IPS-18a (cell line): ENCODE measurements around the gene CTRB2.
A peak's percentile ranks its signal among the peaks of the same experiment; 100 is the strongest.

Experiments
- H3K27ac ChIP-seq: one replicate; pipeline ENCODE4 v1.5.1; 2013; ENCODE audit warnings: low read length
- H3K27me3 ChIP-seq: one replicate; pipeline ENCODE4 v1.6.1; 2013; ENCODE audit warnings: mild to moderate bottlenecking, low read length; ENCODE audit not compliant: control insufficient read depth, insufficient read depth
- H3K36me3 ChIP-seq: one replicate; pipeline ENCODE4 v1.6.1; 2013; ENCODE audit warnings: low read depth, low read length; ENCODE audit not compliant: control insufficient read depth
- H3K4me1 ChIP-seq: one replicate; pipeline ENCODE4 v1.6.1; 2013; ENCODE audit warnings: low read depth, low read length; ENCODE audit not compliant: control insufficient read depth
- H3K4me3 ChIP-seq: one replicate; pipeline ENCODE4 v1.5.1; 2013; ENCODE audit warnings: low read length
- H3K9ac ChIP-seq: one replicate; pipeline ENCODE4 v1.6.1; 2013; ENCODE audit warnings: mild to moderate bottlenecking, low read length, moderate library complexity
- H3K9me3 ChIP-seq: one replicate; pipeline ENCODE4 v1.6.1; 2013; ENCODE audit warnings: low read depth, low read length; ENCODE audit not compliant: control insufficient read depth

CTRB2 gene

GRCh38 chr16:75206749-75207451 lies at the start of gene CTRB2:
Gene CTRB2, minus strand, starts transcription at chr16:75207161. Its CDS starts 20 bp downstream, at chr16:75207141.
- H3K27ac ChIP-seq, result no peak within 1 kb of the TSS
- no peaks in the 10 kb centered on the region for H3K9me3 ChIP-seq
- no peaks in the 10 kb centered on the region for H3K27me3 ChIP-seq
- no peaks in the 10 kb centered on the region for H3K4me1 ChIP-seq
- H3K36me3 ChIP-seq, result no peaks in the 10 kb centered on the region
- H3K4me3 ChIP-seq, result no peak within 1 kb of the TSS
- H3K9ac ChIP-seq, result no peak within 1 kb of the TSS

DNA sequence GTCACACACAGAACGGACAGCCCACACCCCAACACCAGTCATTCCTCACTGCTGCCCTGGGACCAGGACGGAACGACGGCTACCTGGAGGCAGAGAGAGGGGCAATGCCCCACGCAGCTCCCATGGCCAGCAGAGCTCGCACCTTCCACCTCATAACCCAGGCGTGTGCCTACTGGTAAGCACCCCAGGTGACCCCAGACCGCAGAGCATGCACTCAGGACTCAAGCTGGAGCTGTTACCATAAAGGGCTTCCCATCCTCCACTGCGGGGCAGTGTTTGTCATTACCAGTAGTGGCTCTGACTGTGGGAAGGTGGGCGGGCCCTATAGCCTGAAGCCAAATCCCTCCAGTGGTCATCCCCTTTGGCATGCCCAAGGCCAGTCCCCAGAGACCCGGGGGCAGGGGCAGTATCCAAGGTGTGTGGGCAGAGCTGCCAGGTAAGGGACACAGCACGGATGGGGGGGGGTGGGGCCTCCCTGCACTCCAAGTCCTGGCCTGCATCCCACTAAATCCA lies 49.2 kb upstream of the CTRB2 start:
- Histone ChIP-seq H3K9me3 (no peaks in the 10 kb centered on the region), H3K4me3 (no peak overlapping the region), H3K4me1 (peaks cover 58% of the 10 kb centered on the region), H3K9ac (peak overlapping the region; percentile 5), H3K27me3 (no peaks in the 10 kb centered on the region), H3K27ac (no peak overlapping the region), H3K36me3 (no peaks in the 10 kb centered on the region)

DNA sequence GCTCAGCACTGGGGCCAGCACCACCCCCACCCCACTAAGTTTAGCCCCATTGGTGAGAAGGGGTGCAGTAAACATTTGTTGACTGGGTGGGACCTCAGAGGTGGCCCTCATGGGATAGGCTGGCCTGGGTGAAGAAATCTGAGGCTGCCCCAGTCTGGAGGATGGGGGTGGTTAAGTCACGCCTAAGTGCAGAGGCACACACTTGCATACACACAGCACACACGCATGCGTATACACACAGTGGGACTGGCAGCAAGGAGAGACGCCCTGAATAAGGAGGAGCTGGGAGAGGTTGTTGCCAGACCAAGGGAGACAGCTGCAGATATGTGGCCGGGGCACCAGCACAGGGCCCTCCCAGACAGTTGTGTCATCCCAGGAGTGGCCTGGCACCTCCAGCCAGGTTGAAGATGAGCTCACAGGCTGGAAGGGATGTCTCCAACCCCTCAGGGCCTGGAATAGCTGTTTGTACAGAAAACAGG lies 47.4 kb upstream of the CTRB2 start:
- Histone ChIP-seq H3K4me3 (no peak overlapping the region), H3K4me1 (peaks cover 62% of the 10 kb centered on the region)

GRCh38 chr16:75252946-75253911 lies 46.3 kb upstream of the CTRB2 start:
- Histone ChIP-seq H3K9me3 (no peaks in the 10 kb centered on the region), H3K36me3 (no peaks in the 10 kb centered on the region), H3K27me3 (no peaks in the 10 kb centered on the region), H3K4me3 (peak overlapping the region; percentile 23), H3K4me1 (peaks cover 59% of the 10 kb centered on the region), H3K9ac (peak overlapping the region; percentile 60), H3K27ac (peak overlapping the region; percentile 89)

More for the DNA sequence above, 47.4 kb upstream of the CTRB2 start:
- no peak overlapping the region for H3K27ac ChIP-seq
- no peaks in the 10 kb centered on the region for H3K36me3 ChIP-seq
- no peaks in the 10 kb centered on the region for H3K9me3 ChIP-seq
- no peaks in the 10 kb centered on the region for H3K27me3 ChIP-seq
- peak overlapping the region; percentile 60 for H3K9ac ChIP-seq

DNA sequence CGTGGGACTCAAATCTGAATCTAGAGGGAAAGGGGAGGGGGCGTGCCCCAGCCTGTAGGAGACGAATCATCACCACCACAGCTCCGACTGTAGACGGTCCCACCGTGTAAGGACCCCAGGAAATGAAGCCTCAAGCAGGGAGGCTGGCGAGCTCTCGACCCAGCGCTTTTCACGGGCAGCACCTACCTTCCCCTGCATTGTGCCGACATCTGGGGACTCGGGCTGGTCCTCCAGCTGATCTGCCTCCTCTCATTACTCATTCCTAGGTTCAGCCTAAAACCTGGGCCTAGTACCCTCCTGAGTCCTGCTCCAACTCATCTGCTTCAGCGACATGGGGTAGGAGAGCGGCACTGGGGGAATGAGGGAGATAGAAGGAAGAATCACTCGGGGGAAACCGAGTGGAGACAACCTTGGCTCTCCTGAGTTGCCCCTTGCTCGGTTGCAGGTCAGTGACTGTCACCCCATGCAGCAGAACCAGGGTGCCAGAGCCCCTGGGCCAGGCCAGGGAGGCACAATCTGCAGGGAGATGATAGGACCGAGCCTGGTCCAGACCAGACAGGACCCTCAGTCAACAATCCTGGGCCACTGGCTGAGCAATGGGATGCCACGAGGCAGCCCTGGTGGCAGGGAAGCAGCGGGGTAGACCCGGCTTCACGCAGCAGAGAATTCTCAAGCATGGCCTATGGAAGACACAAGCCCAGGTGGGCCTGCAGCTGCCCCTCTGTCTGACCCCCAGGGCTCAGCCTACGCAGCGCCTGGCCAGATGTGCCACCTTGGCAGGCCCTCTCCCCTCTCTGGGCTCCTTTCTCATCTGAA lies 45.3 kb upstream of the CTRB2 start:
- peaks cover 60% of the 10 kb centered on the region for H3K4me1 ChIP-seq
- H3K27ac ChIP-seq, result peak overlapping the region; percentile 59
- no peaks in the 10 kb centered on the region for H3K9me3 ChIP-seq
- H3K27me3 ChIP-seq, result no peaks in the 10 kb centered on the region
- peak overlapping the region; percentile 42 for H3K4me3 ChIP-seq
- H3K36me3 ChIP-seq, result no peaks in the 10 kb centered on the region
- peak overlapping the region; percentile 60 for H3K9ac ChIP-seq

DNA sequence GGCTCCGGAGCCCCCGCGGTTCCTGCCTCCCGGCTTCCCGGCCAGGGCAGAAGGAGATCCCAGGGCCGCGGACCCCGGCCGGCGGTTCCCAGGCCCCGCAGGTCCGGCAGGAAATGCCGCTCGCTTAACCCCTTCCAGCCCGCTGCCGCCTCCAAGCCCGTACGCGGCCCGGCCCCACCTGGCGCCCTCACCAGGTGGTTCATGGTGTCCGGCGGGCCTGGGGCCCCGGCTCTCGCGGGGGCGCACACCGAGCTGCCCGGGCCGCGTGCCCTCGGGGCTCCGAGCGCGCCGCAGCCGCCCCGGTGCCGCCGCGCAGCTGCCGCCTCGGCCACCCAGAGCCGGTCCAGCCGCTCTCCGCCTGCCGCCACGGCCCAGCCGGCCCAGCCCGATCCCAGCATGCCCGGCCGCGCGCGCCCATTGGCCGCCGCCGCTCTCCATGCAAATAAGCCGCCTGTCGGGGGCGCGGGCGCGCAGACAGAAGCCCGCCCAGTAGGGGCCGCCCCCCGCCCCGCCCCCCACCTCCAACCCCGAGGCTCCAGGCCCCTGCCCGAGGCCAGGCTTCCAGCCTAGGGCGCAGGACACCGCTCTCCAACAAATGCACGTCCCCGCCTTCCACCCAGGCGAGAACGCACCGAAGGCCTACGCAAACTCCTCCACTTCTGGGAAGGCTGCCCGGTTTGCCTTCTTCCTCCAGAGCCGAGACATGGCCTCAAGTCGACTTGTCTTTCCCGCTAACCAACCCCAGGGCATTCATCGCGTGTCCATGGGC lies 44.5 kb upstream of the CTRB2 start, which contains the start of gene BCAR1:
Gene BCAR1, minus strand, starts transcription at position 345 of the 769 bp plus-strand sequence. Its CDS starts 142 bp downstream, at position 203.
- Histone ChIP-seq H3K27ac (peak within 1 kb of the TSS; percentile 59), H3K27me3 (no peaks in the 10 kb centered on the region), H3K9ac (peak within 1 kb of the TSS; percentile 58), H3K4me1 (peaks cover 58% of the 10 kb centered on the region), H3K36me3 (no peaks in the 10 kb centered on the region), H3K4me3 (peak within 1 kb of the TSS; percentile 75), H3K9me3 (no peaks in the 10 kb centered on the region)

GRCh38 chr16:75250809-75251279 lies 43.9 kb upstream of the CTRB2 start:
- H3K4me3 ChIP-seq, result peak overlapping the region; percentile 75
- H3K9ac ChIP-seq, result peak overlapping the region; percentile 58
- no peak overlapping the region for H3K27ac ChIP-seq
- no peaks in the 10 kb centered on the region for H3K27me3 ChIP-seq
- no peaks in the 10 kb centered on the region for H3K9me3 ChIP-seq
- peaks cover 55% of the 10 kb centered on the region for H3K4me1 ChIP-seq
- H3K36me3 ChIP-seq, result no peaks in the 10 kb centered on the region

DNA sequence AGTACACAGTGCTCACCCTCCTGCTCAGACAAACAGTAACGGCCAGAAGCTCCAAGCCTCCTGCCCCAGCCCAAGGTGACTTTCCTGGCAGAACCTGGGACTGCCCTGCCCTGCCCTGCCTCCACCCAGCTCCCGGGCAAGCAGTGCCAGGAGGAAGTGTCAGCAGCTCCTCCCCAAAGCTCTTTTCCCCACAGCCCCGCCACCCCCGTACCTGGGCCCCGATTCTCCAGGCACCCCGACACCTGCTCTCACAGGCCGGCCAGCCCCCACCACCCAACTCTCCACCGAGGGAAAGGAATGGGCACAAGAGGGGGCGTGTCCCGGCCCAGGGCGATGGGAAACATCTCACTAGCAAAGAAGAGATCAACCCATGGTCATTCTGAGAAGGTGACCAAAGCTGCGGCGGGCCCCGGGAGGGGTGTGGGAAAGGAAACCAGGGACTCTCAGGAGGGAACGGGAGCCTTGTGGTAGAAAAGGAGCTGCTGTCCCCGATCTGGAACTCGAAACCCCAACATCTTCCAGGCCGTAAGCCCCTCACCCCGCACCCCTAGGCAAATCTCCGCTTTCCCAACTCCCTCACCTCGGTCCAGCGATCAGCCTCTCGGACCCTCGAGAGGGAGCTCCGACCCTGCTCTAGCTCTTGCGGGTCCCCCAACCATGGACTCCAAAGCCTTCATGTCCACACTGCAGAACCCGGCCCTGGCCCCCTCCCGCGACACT lies 43.3 kb upstream of the CTRB2 start:
- peaks cover 56% of the 10 kb centered on the region for H3K4me1 ChIP-seq
- no peaks in the 10 kb centered on the region for H3K36me3 ChIP-seq
- no peaks in the 10 kb centered on the region for H3K9me3 ChIP-seq
- H3K9ac ChIP-seq, result peak overlapping the region; percentile 58
- no peak overlapping the region for H3K27ac ChIP-seq
- peak overlapping the region; percentile 75 for H3K4me3 ChIP-seq
- H3K27me3 ChIP-seq, result no peaks in the 10 kb centered on the region

- H3K27me3 ChIP-seq, result no peaks in the 10 kb centered on the region
- H3K4me1 ChIP-seq, result peaks cover 56% of the 10 kb centered on the region
- no peaks in the 10 kb centered on the region for H3K36me3 ChIP-seq
- no peaks in the 10 kb centered on the region for H3K9me3 ChIP-seq
- peak overlapping the region; percentile 75 for H3K4me3 ChIP-seq
- no peak overlapping the region for H3K9ac ChIP-seq
- no peak overlapping the region for H3K27ac ChIP-seq
Observed at GRCh38 chr16:75249441-75249840, 42.5 kb upstream of the CTRB2 start.
